Measurements from ENCODE around the gene ABI1.

ABI1 gene

GRCh38 chr10:26711324-26711723 is 149.4 kb downstream of the ABI1 start:
- no peak overlapping the region for H3K4me3 ChIP-seq (ENCODE audit: low read length)
- no peaks in the 10 kb centered on the region for H3K27me3 ChIP-seq (ENCODE audit: control insufficient read depth, insufficient read depth, low read length)
- no peak overlapping the region for H3K27ac ChIP-seq (ENCODE audit: low read depth, low read length)
- no peak overlapping the region for H3K9ac ChIP-seq (ENCODE audit: low read length)
- H3K36me3 ChIP-seq (ENCODE audit: control insufficient read depth, insufficient read depth, low read length), result peaks cover 5% of the 10 kb centered on the region
- no peaks in the 10 kb centered on the region for H3K4me1 ChIP-seq (ENCODE audit: control insufficient read depth, insufficient read depth, low read length)

GRCh38 chr10:26706936-26707335 is 153.8 kb downstream of the ABI1 start:
- Histone ChIP-seq H3K36me3 (ENCODE audit: control insufficient read depth, insufficient read depth, low read length) (peaks cover 7% of the 10 kb centered on the region), H3K27me3 (ENCODE audit: control insufficient read depth, insufficient read depth, low read length) (no peaks in the 10 kb centered on the region), H3K4me3 (ENCODE audit: low read length) (no peak overlapping the region)

GRCh38 chr10:26706206-26706605 is 154.6 kb downstream of the ABI1 start:
- H3K9ac ChIP-seq (ENCODE audit: low read length), result no peak overlapping the region
- no peak overlapping the region for H3K27ac ChIP-seq (ENCODE audit: low read depth, low read length)
- no peaks in the 10 kb centered on the region for H3K27me3 ChIP-seq (ENCODE audit: control insufficient read depth, insufficient read depth, low read length)
- peaks cover 7% of the 10 kb centered on the region for H3K36me3 ChIP-seq (ENCODE audit: control insufficient read depth, insufficient read depth, low read length)
- H3K4me1 ChIP-seq (ENCODE audit: control insufficient read depth, insufficient read depth, low read length), result no peaks in the 10 kb centered on the region
- no peak overlapping the region for H3K4me3 ChIP-seq (ENCODE audit: low read length)

More at GRCh38 chr10:26706936-26707335, 153.8 kb downstream of the ABI1 start:
- Histone ChIP-seq H3K9ac (ENCODE audit: low read length) (no peak overlapping the region), H3K4me1 (ENCODE audit: control insufficient read depth, insufficient read depth, low read length) (no peaks in the 10 kb centered on the region), H3K27ac (ENCODE audit: low read depth, low read length) (no peak overlapping the region)

- Histone ChIP-seq H3K4me3 (ENCODE audit: low read length) (no peak overlapping the region), H3K9ac (ENCODE audit: low read length) (no peak overlapping the region), H3K4me1 (ENCODE audit: control insufficient read depth, insufficient read depth, low read length) (no peaks in the 10 kb centered on the region), H3K27me3 (ENCODE audit: control insufficient read depth, insufficient read depth, low read length) (no peaks in the 10 kb centered on the region), H3K27ac (ENCODE audit: low read depth, low read length) (no peak overlapping the region), H3K36me3 (ENCODE audit: control insufficient read depth, insufficient read depth, low read length) (peaks cover 7% of the 10 kb centered on the region)
These were observed 156.8 kb downstream of the ABI1 start for GRCh38 chr10:26703974-26704373.

- Histone ChIP-seq H3K4me3 (ENCODE audit: low read length) (no peak overlapping the region), H3K27me3 (ENCODE audit: control insufficient read depth, insufficient read depth, low read length) (no peaks in the 10 kb centered on the region), H3K36me3 (ENCODE audit: control insufficient read depth, insufficient read depth, low read length) (peaks cover 5% of the 10 kb centered on the region), H3K27ac (ENCODE audit: low read depth, low read length) (no peak overlapping the region), H3K9ac (ENCODE audit: low read length) (no peak overlapping the region), H3K4me1 (ENCODE audit: control insufficient read depth, insufficient read depth, low read length) (peaks cover 3% of the 10 kb centered on the region)
These were observed 157.7 kb downstream of the ABI1 start for GRCh38 chr10:26703096-26703495.

- Histone ChIP-seq H3K27me3 (ENCODE audit: control insufficient read depth, insufficient read depth, low read length) (no peaks in the 10 kb centered on the region), H3K4me3 (ENCODE audit: low read length) (no peak overlapping the region), H3K4me1 (ENCODE audit: control insufficient read depth, insufficient read depth, low read length) (peaks cover 4% of the 10 kb centered on the region), H3K36me3 (ENCODE audit: control insufficient read depth, insufficient read depth, low read length) (no peaks in the 10 kb centered on the region), H3K27ac (ENCODE audit: low read depth, low read length) (no peak overlapping the region), H3K9ac (ENCODE audit: low read length) (no peak overlapping the region)
These were observed 159.7 kb downstream of the ABI1 start for GRCh38 chr10:26700884-26701630.

GRCh38 chr10:26699631-26700030 is 161.1 kb downstream of the ABI1 start:
- Histone ChIP-seq H3K4me1 (ENCODE audit: control insufficient read depth, insufficient read depth, low read length) (peaks cover 4% of the 10 kb centered on the region), H3K27me3 (ENCODE audit: control insufficient read depth, insufficient read depth, low read length) (no peaks in the 10 kb centered on the region), H3K4me3 (ENCODE audit: low read length) (no peak overlapping the region), H3K36me3 (ENCODE audit: control insufficient read depth, insufficient read depth, low read length) (no peaks in the 10 kb centered on the region), H3K9ac (ENCODE audit: low read length) (no peak overlapping the region), H3K27ac (ENCODE audit: low read depth, low read length) (no peak overlapping the region)

GRCh38 chr10:26698909-26699308 is 161.8 kb downstream of the ABI1 start:
- Histone ChIP-seq H3K9ac (ENCODE audit: low read length) (no peak overlapping the region), H3K4me1 (ENCODE audit: control insufficient read depth, insufficient read depth, low read length) (peaks cover 4% of the 10 kb centered on the region), H3K27ac (ENCODE audit: low read depth, low read length) (no peak overlapping the region), H3K36me3 (ENCODE audit: control insufficient read depth, insufficient read depth, low read length) (no peaks in the 10 kb centered on the region), H3K4me3 (ENCODE audit: low read length) (peak overlapping the region; percentile 95), H3K27me3 (ENCODE audit: control insufficient read depth, insufficient read depth, low read length) (no peaks in the 10 kb centered on the region)

- Histone ChIP-seq H3K4me3 (ENCODE audit: low read length) (peak overlapping the region; percentile 95), H3K27me3 (ENCODE audit: control insufficient read depth, insufficient read depth, low read length) (no peaks in the 10 kb centered on the region), H3K36me3 (ENCODE audit: control insufficient read depth, insufficient read depth, low read length) (no peaks in the 10 kb centered on the region), H3K9ac (ENCODE audit: low read length) (peak overlapping the region; percentile 49), H3K27ac (ENCODE audit: low read depth, low read length) (no peak overlapping the region), H3K4me1 (ENCODE audit: control insufficient read depth, insufficient read depth, low read length) (peaks cover 4% of the 10 kb centered on the region)
These were observed 162.7 kb downstream of the ABI1 start for GRCh38 chr10:26697922-26698608.

GRCh38 chr10:26697163-26697921 is 163.4 kb downstream of the ABI1 start, which contains the start of gene PDSS1:
Gene PDSS1, plus strand, starts transcription at chr10:26697701. Its CDS starts 11 bp downstream, at chr10:26697712.
- peak within 1 kb of the TSS; percentile 89 for H3K27ac ChIP-seq (ENCODE audit: low read depth, low read length)
- H3K9ac ChIP-seq (ENCODE audit: low read length), result peak within 1 kb of the TSS; percentile 74
- no peaks in the 10 kb centered on the region for H3K36me3 ChIP-seq (ENCODE audit: control insufficient read depth, insufficient read depth, low read length)
- H3K4me1 ChIP-seq (ENCODE audit: control insufficient read depth, insufficient read depth, low read length), result peaks cover 4% of the 10 kb centered on the region
- H3K27me3 ChIP-seq (ENCODE audit: control insufficient read depth, insufficient read depth, low read length), result no peaks in the 10 kb centered on the region
- peak within 1 kb of the TSS; percentile 95 for H3K4me3 ChIP-seq (ENCODE audit: low read length)

GRCh38 chr10:26696786-26697162 is 164.0 kb downstream of the ABI1 start:
- Histone ChIP-seq H3K9ac (ENCODE audit: low read length) (peak overlapping the region; percentile 74), H3K27ac (ENCODE audit: low read depth, low read length) (peak overlapping the region; percentile 89), H3K36me3 (ENCODE audit: control insufficient read depth, insufficient read depth, low read length) (no peaks in the 10 kb centered on the region), H3K27me3 (ENCODE audit: control insufficient read depth, insufficient read depth, low read length) (no peaks in the 10 kb centered on the region), H3K4me1 (ENCODE audit: control insufficient read depth, insufficient read depth, low read length) (peaks cover 4% of the 10 kb centered on the region), H3K4me3 (ENCODE audit: low read length) (peak overlapping the region; percentile 95)
